Measurements from ENCODE around the gene LGALS3. TPM values are rescaled to one million over a fixed set of nuclear protein-coding genes. Genes with fewer than 3 reads are reported as not detected.

The LGALS3 gene
- total RNA-seq, 2 experiments from 2014 or later: 115 to 119 TPM

- peaks cover 2% of the 10 kb centered on the region for H3K36me3 Mint-ChIP-seq
- peak; percentile 47 for ATAC-seq (ENCODE audit: low read depth)
- H3K9me3 Mint-ChIP-seq: no peaks in the 10 kb centered on the region
- no peak overlapping the region for H3K4me3 Mint-ChIP-seq
- peaks cover 14% of the 10 kb centered on the region for H3K4me1 Mint-ChIP-seq
- H3K27ac Mint-ChIP-seq: no peak overlapping the region
- DNase-seq: no peak
- POLR2A ChIA-PET: interaction anchor here (1.2 to 2.9 kb wide), 3 partner anchors 11 to 16 kb away, joined by 3 to 9 read pairs (median 5); partner anchors contain the start of gene LGALS3
- H3K27me3 Mint-ChIP-seq: peaks cover 27% of the 10 kb centered on the region
Observed at GRCh38 chr14:55117803-55118441, 11.1 kb upstream of the LGALS3 start.

- DNase-seq: no peak
- no peak overlapping the region for H3K4me3 Mint-ChIP-seq
- no peaks in the 10 kb centered on the region for H3K9me3 Mint-ChIP-seq
- no peak overlapping the region for H3K27ac Mint-ChIP-seq
- POLR2A ChIA-PET: interaction anchor here (0.6 to 2.9 kb wide), 3 partner anchors 16 to 29 kb away, joined by 3 to 9 read pairs (median 4); no protein-coding TSS in a partner anchor
- no peak for ATAC-seq (ENCODE audit: low read depth)
- peaks cover 14% of the 10 kb centered on the region for H3K4me1 Mint-ChIP-seq
- H3K27me3 Mint-ChIP-seq: peaks cover 27% of the 10 kb centered on the region
- H3K36me3 Mint-ChIP-seq: peaks cover 2% of the 10 kb centered on the region
Observed at GRCh38 chr14:55118761-55119160, 10.3 kb upstream of the LGALS3 start.

- Mint-ChIP-seq H3K27ac (no peak overlapping the region), H3K27me3 (peaks cover 27% of the 10 kb centered on the region), H3K36me3 (no peaks in the 10 kb centered on the region), H3K4me1 (peaks cover 28% of the 10 kb centered on the region), H3K4me3 (no peak overlapping the region), H3K9me3 (no peaks in the 10 kb centered on the region)
- ATAC-seq (ENCODE audit: low read depth) (no peak), DNase-seq (no peak)
- POLR2A ChIA-PET: interaction anchor here (1.4 kb wide), 1 partner anchor 11 kb away, joined by 3 read pairs; no protein-coding TSS in a partner anchor
Observed at GRCh38 chr14:55120571-55121495, 8.2 kb upstream of the LGALS3 start.

- POLR2A ChIA-PET: no interaction called here
Observed at GRCh38 chr14:55121628-55122439, 7.2 kb upstream of the LGALS3 start.

GRCh38 chr14:55122440-55122986, 6.5 kb upstream of the LGALS3 start:
- Mint-ChIP-seq H3K4me3 (no peak overlapping the region), H3K27me3 (peaks cover 29% of the 10 kb centered on the region)
- POLR2A ChIA-PET: no interaction called here

More at GRCh38 chr14:55121628-55122439, 7.2 kb upstream of the LGALS3 start:
- H3K9me3 Mint-ChIP-seq: no peaks in the 10 kb centered on the region
- peaks cover 32% of the 10 kb centered on the region for H3K4me1 Mint-ChIP-seq
- no peak for DNase-seq
- H3K36me3 Mint-ChIP-seq: no peaks in the 10 kb centered on the region
- H3K27ac Mint-ChIP-seq: no peak overlapping the region
- no peak for ATAC-seq (ENCODE audit: low read depth)
- no peak overlapping the region for H3K4me3 Mint-ChIP-seq
- peaks cover 27% of the 10 kb centered on the region for H3K27me3 Mint-ChIP-seq

GRCh38 chr14:55123101-55123500, 6.0 kb upstream of the LGALS3 start:
- peaks cover 28% of the 10 kb centered on the region for H3K4me1 Mint-ChIP-seq
- no peaks in the 10 kb centered on the region for H3K36me3 Mint-ChIP-seq
- H3K27me3 Mint-ChIP-seq: peaks cover 29% of the 10 kb centered on the region
- ATAC-seq (ENCODE audit: low read depth): no peak
- no peak for DNase-seq
- POLR2A ChIA-PET: interaction anchor here (1.0 kb wide), 1 partner anchor 9 kb away, joined by 3 read pairs; no protein-coding TSS in a partner anchor
- no peak overlapping the region for H3K27ac Mint-ChIP-seq
- H3K9me3 Mint-ChIP-seq: no peaks in the 10 kb centered on the region
- H3K4me3 Mint-ChIP-seq: no peak overlapping the region

More at GRCh38 chr14:55122440-55122986, 6.5 kb upstream of the LGALS3 start:
- Mint-ChIP-seq H3K9me3 (no peaks in the 10 kb centered on the region), H3K4me1 (peaks cover 32% of the 10 kb centered on the region), H3K36me3 (no peaks in the 10 kb centered on the region), H3K27ac (no peak overlapping the region)
- DNase-seq (no peak), ATAC-seq (ENCODE audit: low read depth) (no peak)

- no peak overlapping the region for H3K27ac Mint-ChIP-seq
Observed at GRCh38 chr14:55123852-55124639, 5.0 kb upstream of the LGALS3 start.

GRCh38 chr14:55124774-55125386, 4.2 kb upstream of the LGALS3 start:
- POLR2A ChIA-PET: interaction anchor here (0.6 to 2.9 kb wide), 3 partner anchors 22 to 46 kb away, joined by 3 to 17 read pairs (median 3); no protein-coding TSS in a partner anchor
- no peak overlapping the region for H3K4me3 Mint-ChIP-seq
- H3K27ac Mint-ChIP-seq: peak overlapping the region; percentile 28
- no peaks in the 10 kb centered on the region for H3K36me3 Mint-ChIP-seq
- DNase-seq (no peak), ATAC-seq (ENCODE audit: low read depth) (no peak)
- H3K27me3 Mint-ChIP-seq: peaks cover 30% of the 10 kb centered on the region
- H3K4me1 Mint-ChIP-seq: peaks cover 26% of the 10 kb centered on the region
- no peaks in the 10 kb centered on the region for H3K9me3 Mint-ChIP-seq

More at GRCh38 chr14:55123852-55124639, 5.0 kb upstream of the LGALS3 start:
- Mint-ChIP-seq H3K4me1 (peaks cover 26% of the 10 kb centered on the region), H3K4me3 (no peak overlapping the region), H3K27me3 (peaks cover 31% of the 10 kb centered on the region), H3K36me3 (no peaks in the 10 kb centered on the region), H3K9me3 (no peaks in the 10 kb centered on the region)
- DNase-seq (no peak), ATAC-seq (ENCODE audit: low read depth) (no peak)
- POLR2A ChIA-PET: interaction anchor here (0.6 to 2.9 kb wide), 3 partner anchors 8 to 45 kb away, joined by 3 to 17 read pairs (median 3); no protein-coding TSS in a partner anchor

- peaks cover 28% of the 10 kb centered on the region for H3K4me1 Mint-ChIP-seq
- H3K27ac Mint-ChIP-seq: no peak overlapping the region
- POLR2A ChIA-PET: interaction anchor here (1.2 to 2.9 kb wide), 2 partner anchors 23 to 27 kb away, joined by 3 to 17 read pairs; no protein-coding TSS in a partner anchor
- H3K4me3 Mint-ChIP-seq: peak overlapping the region; percentile 43
- peaks cover 28% of the 10 kb centered on the region for H3K27me3 Mint-ChIP-seq
- ATAC-seq (ENCODE audit: low read depth) (peak; percentile 17), DNase-seq (peak; percentile 39)
- no peaks in the 10 kb centered on the region for H3K9me3 Mint-ChIP-seq
- H3K36me3 Mint-ChIP-seq: peaks cover 3% of the 10 kb centered on the region
Observed at GRCh38 chr14:55125403-55125802, 3.6 kb upstream of the LGALS3 start.

- ATAC-seq (ENCODE audit: low read depth) (no peak), DNase-seq (no peak)
- Mint-ChIP-seq H3K4me3 (no peak overlapping the region), H3K27ac (no peak overlapping the region), H3K36me3 (peaks cover 3% of the 10 kb centered on the region), H3K4me1 (peaks cover 32% of the 10 kb centered on the region), H3K9me3 (no peaks in the 10 kb centered on the region), H3K27me3 (peaks cover 24% of the 10 kb centered on the region)
- POLR2A ChIA-PET: interaction anchor here (0.9 to 2.9 kb wide), 4 partner anchors 16 to 28 kb away, joined by 3 to 17 read pairs (median 3); no protein-coding TSS in a partner anchor
Observed at GRCh38 chr14:55126034-55126433, 3.0 kb upstream of the LGALS3 start.

GRCh38 chr14:55126932-55127459, 2.1 kb upstream of the LGALS3 start:
- Mint-ChIP-seq H3K9me3 (no peaks in the 10 kb centered on the region), H3K4me1 (peaks cover 40% of the 10 kb centered on the region), H3K36me3 (peaks cover 10% of the 10 kb centered on the region), H3K4me3 (no peak overlapping the region), H3K27ac (no peak overlapping the region), H3K27me3 (peaks cover 19% of the 10 kb centered on the region)
- ATAC-seq (ENCODE audit: low read depth) (no peak), DNase-seq (no peak)
- POLR2A ChIA-PET: interaction anchor here (1.0 to 2.9 kb wide), 3 partner anchors 13 to 24 kb away, joined by 3 to 17 read pairs (median 3); no protein-coding TSS in a partner anchor

Data from activated naive CD8-positive, alpha-beta T cell treated with anti-CD3 and anti-CD28 coated beads, Interleukin-2, amount 10 ng/mL, durations not matched to agents 7 days and 5 days (primary cell).